WTC11 (cell line): ENCODE results near the gene C15orf39.

Experiments
- ELF4 ChIP-seq: sonication (generic); formaldehyde crosslinking; IDR thresholded peaks from 2 replicates; pipeline ENCODE4 v1.8.1; 2022; ENCODE audit warnings: low read depth, mild to moderate bottlenecking, moderate library complexity, missing genetic modification reagents
- MYBL2 ChIP-seq: sonication (generic); formaldehyde crosslinking; IDR thresholded peaks from 2 replicates; pipeline ENCODE4 v1.8.1; 2023; ENCODE audit warnings: mild to moderate bottlenecking, moderate library complexity, missing genetic modification reagents
- TF ChIP-seq, protein P1 (sequence below): fragments of 200-600 bp; IDR thresholded peaks from 2 replicates; pipeline ENCODE4 v1.8.0; 2022; ENCODE audit warnings: antibody characterized with exemption
- TF ChIP-seq, protein P2 (sequence below): sonication (generic); formaldehyde crosslinking; IDR thresholded peaks from 2 replicates; pipeline ENCODE4 v1.8.1; 2022; ENCODE audit warnings: low read depth, mild to moderate bottlenecking, moderate library complexity, missing genetic modification reagents, borderline replicate concordance

GRCh38 chr15:75206006-75206405 lies 4.3 kb downstream of the C15orf39 start:
- no peak for TF ChIP-seq ELF4 (CRISPR knock-in tag)
- TF ChIP-seq, protein P1, sequence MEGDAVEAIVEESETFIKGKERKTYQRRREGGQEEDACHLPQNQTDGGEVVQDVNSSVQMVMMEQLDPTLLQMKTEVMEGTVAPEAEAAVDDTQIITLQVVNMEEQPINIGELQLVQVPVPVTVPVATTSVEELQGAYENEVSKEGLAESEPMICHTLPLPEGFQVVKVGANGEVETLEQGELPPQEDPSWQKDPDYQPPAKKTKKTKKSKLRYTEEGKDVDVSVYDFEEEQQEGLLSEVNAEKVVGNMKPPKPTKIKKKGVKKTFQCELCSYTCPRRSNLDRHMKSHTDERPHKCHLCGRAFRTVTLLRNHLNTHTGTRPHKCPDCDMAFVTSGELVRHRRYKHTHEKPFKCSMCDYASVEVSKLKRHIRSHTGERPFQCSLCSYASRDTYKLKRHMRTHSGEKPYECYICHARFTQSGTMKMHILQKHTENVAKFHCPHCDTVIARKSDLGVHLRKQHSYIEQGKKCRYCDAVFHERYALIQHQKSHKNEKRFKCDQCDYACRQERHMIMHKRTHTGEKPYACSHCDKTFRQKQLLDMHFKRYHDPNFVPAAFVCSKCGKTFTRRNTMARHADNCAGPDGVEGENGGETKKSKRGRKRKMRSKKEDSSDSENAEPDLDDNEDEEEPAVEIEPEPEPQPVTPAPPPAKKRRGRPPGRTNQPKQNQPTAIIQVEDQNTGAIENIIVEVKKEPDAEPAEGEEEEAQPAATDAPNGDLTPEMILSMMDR = no peak
- TF ChIP-seq, protein P2, sequence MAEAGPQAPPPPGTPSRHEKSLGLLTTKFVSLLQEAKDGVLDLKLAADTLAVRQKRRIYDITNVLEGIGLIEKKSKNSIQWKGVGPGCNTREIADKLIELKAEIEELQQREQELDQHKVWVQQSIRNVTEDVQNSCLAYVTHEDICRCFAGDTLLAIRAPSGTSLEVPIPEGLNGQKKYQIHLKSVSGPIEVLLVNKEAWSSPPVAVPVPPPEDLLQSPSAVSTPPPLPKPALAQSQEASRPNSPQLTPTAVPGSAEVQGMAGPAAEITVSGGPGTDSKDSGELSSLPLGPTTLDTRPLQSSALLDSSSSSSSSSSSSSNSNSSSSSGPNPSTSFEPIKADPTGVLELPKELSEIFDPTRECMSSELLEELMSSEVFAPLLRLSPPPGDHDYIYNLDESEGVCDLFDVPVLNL = no peak
- no peak for TF ChIP-seq MYBL2 (CRISPR knock-in tag)
